HG03439 (cell line): Measurements from ENCODE around the gene ZNF500.
A peak's percentile ranks its signal among the peaks of the same experiment; 100 is the strongest.
"Not testable (repeated sequence)": the region's sequence is repeated elsewhere in the genome, so short reads cannot be mapped to it uniquely, and the experiment has no call there.

ENCODE experiments used
- ATAC-seq: cut with Tn5 transposase; IDR thresholded peaks from one replicate; pipeline ENCODE4 v1.9.1; 2021; ENCODE audit warnings: mild to moderate bottlenecking, moderate library complexity; ENCODE audit not compliant: unreplicated experiment

The ZNF500 gene

DNA sequence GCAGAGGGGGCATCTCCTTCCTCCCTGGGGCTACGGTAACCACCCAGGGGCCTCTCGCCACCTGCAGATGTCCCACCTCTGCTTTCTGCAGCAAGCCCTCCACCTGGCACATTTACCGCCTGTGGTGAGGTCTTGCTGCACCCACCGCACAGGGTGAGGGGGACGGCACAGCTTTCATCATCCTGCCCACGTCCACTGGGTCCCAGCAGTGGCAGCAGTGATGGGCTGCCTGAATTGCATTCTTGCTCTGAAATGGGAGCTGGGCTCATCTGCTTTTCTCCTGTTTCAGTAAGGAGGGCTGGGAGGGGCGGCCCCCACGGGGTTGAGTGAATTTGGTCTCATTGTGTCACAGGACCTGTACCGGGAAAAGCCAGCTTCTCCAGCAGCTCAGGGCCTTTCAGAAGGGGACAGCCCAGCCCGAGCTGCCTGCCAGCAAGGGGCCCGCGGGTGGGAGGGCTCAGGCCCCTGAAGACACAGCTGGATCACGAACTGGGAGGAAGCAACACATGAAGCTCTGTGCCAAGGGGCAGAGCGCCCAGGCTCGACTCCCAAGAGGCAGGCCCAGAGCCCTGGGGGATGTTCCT, 19.9 kb downstream of the ZNF500 start:
- no peak for ATAC-seq

DNA sequence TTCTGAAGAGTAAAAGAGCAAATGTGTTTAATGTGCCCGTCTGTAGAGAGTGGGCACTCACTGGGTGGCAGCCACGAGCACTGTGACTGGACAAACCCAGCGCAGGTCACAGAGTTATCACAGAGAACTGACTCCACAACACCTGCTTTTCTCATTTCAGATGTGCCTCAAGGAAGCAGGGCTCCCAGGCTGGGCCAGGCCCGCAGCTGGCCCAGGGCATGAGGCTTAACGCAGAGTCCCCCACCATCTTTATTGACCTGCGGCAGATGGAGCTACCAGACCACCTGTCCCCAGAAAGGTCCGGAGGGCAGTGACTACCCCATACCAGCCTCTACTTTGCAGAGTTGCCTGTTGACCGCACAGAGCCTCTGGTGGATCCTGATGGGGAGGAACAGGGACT, 20.7 kb downstream of the ZNF500 start:
- ATAC-seq, result no peak

DNA sequence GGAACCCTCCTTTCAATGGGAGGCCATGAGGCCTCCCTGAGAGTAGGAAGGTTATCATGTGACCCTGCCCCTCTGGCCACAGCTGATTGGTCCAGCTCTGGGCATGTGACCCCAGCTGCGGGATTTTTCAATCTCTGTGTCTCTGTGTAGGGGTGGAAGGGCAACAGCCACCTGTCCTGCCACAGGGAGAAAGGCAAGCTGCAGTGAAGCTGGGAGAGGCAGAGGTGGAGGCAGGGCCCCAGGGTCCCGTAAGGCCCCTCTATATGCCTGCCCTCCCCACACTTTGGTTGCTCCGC, 21.7 kb downstream of the ZNF500 start:
- ATAC-seq, result no peak

DNA sequence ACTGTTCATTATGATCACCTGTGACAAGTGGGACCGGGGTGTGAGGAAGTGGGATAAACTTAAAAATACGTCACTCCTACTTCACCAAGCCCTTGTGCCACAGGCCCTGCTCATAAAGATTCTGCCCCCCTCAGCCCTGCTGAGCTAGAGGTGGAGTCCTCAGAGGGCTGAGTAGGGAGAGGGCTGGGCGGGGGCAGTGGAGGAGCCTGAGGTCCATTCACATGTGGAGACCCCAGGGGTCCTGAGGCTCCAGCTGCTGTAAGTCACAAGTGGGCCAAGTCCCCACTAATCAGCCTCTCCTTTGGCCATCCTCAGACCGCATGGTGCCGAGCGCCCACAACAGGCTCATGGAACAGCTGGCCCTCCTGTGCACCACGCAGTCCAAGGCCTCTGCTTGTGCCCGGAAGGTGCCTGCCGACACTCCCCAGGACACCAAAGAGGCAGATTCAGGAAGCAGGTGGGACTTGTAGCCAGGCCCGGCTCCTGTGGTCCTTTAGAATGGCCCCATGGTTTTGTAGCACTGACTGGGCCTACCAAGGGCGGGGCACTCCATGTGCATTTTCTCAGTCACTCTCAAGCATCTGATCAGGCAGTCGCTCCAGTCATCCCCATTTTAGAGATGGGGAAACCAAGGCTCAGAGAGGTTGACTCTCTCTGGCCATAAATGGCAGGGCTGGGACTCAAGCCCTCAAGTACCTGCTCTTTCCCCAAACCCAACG, 22.2 kb downstream of the ZNF500 start:
- no peak for ATAC-seq

DNA sequence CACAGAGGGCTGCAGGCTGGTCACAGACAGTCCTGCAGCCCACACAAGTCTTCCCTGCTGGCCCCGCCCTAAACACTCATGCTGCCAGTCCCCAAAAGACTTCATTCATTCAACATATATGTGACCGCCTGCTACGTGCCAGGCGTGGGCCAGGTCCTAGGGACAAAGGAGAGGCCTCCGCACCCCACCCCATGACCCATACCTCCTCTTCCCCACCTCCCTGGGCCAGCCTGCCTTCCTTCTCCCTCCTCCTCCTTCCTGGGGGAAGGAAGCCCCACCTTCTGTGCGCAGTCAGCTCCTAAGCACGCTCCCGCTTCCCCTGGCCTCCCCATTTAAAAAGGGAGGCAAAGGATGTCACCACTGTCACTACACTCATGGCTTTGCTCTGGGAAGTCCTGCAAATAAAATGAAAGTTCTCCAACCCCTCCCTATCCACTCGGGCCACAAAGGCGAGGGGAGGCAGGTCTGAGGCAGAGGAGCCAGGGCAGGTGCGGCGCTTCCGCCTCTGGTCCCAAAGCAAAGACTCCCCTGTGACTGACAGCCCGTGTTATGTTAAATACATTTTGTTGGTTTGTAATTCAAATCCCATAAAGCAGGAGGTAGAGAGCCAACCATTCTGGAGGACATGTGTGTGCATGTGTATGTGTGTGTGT, 23.6 kb downstream of the ZNF500 start:
- ATAC-seq, result no peak

DNA sequence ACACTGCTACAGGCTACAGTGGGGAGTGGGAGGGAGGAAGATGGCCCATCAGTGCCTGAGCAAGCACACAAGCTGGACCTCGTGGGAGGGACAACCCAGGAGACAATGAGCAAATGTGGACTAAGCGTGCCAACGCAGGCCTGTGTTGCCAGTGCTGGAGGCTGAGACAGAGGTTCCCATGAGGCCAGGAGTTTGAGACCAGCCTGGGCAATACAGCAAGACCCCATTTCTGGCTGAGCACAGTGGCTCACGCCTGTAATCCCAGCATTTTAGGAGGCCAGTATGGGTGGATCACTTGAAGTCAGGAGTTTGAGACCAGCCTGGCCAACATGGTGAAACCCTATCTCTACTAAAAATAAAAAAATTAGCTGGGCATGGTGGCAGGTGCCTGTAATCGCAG, 28.6 kb downstream of the ZNF500 start:
- not testable (repeated sequence) for ATAC-seq

DNA sequence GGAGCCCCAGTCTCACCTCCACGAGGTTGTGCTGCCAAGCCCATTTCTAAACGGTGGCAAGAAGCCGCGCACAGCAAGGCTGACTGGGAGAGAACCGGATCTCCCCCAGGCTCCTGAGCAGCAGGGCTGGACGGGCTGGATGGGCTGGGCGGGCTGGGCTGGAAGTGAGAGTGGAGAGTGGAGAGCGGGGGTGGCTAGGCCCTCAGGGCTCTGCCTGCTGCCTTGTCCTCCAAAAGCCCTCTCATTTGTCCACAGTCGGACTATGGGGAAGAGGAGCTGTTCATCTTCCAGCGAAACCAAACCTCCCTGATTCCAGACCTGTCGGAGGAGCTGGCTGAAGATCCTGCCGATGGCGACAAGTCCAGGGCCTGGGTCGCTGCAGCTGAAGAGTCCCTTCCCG, 29.4 kb downstream of the ZNF500 start:
- ATAC-seq, result no peak

DNA sequence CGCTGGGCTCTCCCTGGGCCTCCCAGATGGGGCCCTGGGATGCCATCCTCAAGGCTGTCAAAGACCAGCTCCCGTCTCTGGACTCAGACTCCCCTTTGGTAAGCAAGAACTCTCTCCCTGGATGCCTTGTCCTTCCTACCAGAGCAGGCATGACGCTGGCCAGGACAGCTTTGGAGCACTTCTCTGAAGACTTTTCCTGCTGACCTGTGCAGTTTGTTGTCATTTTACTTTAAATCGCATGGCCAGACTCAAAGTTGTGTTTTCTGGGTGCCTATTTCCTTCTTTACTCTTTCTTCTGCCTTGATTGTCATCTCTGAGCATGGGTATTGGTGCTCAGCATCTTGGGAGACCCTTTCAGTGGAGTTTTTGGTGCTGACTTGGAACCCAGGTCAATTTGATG, 30.4 kb downstream of the ZNF500 start:
- ATAC-seq, result no peak

DNA sequence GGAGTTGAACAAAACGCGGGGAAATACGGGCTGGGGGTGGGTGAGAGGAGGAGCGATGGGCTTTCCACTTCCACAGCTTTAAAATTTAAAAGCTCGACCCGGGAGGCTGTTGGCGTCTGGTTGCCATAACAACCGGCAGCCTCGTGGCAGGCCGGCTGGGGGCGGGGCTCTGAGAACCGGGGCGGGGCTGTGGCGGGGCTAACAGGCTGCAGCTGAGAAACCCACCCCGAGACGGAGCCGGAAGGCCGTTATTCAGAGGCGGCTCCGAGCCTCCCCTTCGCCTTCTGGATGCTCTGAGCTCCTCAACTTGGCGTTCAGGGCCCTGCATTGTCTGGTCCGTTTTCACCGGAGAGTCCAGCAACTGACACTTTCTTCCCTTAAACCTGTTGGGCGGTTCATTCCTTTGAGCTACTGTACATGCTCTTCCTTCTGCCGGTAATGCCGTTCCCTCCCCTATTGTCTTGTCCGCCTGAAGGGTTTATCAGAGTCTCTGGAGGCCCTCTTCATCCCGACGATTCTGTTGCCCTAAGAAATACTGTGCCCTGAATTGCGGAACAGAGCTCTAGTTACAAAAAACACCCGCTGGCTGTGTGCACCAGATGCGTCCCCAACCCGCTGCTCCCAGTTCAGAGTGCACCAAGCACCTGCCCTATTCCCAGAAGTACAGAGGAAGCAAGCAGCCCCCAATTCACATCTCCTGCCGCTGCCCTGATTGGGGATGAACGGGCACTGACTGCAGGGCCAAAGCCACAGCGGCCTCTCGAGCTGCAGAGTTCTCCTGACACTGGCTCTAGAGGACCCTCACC, 32.0 kb downstream of the ZNF500 start:
- ATAC-seq, result peak; percentile 53

DNA sequence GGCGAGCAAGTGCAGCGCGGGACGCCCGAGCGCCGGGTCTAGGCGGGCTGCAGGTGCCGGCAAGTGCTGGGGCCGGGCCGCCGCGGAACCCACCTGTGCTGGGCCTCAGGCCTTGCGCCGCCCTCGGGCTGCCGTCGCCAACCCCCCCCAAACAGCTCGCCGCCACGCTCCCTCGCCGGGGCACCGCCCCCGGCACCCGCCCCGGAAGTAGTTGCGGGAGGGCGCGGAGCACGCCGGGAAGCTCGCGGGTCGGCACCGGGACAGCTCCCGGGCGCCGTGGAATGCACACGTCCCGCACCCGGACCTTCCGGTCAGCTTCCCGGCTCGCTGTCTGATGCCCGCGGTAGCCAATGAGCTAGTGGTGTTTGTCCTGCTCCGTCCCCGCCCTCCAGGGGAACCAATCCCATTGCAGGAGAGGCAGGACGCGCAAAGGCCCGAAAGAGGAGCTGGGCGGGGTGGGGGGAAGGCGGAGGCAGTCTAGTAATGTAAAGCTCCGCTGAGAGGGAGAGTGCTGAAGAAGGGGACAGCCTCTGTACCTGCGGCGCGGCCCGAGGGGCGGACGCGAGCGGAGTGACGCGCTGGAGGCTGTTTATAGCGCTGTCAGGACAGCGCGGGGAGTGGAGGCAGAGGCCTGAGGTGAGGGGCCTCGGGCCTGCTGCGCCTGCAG, 32.8 kb downstream of the ZNF500 start, which contains the start of the genes ANKS3 and DNAAF8:
Gene ANKS3, minus strand, starts transcription at position 209 of the 667 bp plus-strand sequence. CDS start 4,122 bp downstream, outside the sequence.
Gene DNAAF8, plus strand, starts transcription at position 475 of the 667 bp plus-strand sequence. CDS start 1,978 bp downstream, outside the sequence.
- peak; percentile 81 for ATAC-seq

DNA sequence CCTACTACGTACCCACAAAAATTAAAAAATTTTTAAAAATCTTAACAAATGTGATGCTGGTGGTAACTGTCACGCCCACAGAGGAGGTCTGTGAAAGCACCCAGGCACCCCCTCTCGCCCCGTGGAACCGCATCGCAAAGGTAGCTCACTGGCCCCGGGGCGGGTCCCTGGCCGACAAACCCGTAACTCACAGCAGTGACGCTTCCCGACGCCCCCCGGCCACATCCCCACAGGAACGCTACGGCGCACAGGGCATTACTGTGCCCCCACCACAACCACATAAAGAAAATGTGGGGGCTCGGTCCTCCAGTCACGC, 33.3 kb downstream of the ZNF500 start:
- peak; percentile 18 for ATAC-seq

DNA sequence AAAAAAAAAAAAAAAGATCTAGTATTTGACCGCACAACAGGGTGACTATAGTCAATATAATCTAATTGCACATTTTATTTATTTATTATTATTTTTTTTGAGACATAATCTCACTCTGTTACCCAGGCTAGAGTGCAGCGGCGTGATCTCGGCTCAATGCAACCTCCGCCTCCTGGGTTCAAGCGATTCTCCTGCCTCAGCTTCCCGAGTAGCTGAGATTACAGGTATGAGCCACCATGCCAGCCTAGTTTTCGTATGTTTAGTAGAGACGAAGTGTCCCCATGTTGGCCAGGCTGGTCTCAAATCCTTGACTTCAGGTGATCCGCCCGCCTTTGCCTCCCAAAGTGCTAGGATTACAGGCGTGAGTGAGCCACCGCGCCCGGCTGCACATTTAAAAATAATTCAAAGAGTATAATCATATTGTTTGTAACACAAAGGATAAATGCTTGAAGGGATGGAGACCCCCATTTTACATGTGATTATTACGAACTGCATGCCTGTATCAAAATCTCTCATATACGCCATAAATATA, 33.7 kb downstream of the ZNF500 start:
- ATAC-seq, result no peak

DNA sequence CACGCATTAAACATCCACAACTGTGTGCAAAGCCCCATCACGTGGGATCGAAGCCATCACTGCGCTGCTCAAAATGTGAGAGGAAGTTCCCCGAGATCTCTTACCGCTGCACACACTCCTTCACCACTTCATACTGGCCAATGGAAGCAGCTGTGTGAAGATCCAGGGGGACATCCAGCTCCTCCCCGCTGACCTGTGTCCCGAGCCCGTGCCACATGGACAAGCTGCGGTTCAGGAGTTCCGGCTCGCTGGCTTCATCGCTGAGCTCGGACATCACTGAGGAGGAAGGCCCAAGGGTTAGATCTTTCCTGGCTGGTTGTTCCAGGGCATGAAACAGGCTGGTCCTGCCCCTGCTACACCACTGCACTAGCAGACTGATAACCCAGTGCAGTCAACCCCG, 37.1 kb downstream of the ZNF500 start:
- no peak for ATAC-seq

DNA sequence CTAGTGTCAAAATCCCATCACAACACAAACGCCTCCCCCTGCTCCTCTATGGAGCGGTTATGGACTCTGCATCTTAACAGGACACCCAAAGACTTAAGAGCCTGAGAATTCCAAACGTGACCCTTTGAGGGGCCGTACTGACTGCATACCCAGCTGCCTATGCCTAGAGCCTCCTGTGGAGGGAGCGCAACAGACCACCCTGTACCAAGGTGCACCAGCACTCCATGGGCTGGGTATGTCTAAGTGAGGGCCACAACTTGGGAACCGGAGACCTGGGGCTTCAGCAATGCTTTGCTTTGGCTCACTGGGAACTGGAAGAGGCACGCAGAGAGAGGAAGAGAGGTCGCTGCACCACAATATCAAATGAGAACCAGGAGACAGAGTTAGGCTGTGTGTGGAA, 38.3 kb downstream of the ZNF500 start:
- ATAC-seq, result no peak

DNA sequence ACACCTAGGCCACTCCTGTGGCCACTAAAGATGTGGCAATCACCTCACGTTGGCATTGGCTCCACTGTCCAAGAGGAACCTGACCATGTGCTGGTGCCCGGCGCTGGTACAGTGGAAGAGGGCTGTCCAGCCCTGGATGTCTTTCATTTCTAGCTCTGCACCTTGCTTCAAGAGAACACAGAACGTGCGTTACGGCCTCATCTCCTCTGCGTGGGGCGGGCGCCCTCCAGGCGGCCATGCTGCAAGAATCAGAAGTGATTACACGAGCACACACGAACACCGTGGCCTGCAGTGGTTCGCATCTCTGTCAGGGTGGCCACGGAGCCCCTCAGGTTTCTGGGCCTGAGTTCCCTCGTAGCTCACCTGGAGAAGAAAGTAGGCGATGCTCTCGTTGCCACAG, 40.3 kb downstream of the ZNF500 start:
- no peak for ATAC-seq

DNA sequence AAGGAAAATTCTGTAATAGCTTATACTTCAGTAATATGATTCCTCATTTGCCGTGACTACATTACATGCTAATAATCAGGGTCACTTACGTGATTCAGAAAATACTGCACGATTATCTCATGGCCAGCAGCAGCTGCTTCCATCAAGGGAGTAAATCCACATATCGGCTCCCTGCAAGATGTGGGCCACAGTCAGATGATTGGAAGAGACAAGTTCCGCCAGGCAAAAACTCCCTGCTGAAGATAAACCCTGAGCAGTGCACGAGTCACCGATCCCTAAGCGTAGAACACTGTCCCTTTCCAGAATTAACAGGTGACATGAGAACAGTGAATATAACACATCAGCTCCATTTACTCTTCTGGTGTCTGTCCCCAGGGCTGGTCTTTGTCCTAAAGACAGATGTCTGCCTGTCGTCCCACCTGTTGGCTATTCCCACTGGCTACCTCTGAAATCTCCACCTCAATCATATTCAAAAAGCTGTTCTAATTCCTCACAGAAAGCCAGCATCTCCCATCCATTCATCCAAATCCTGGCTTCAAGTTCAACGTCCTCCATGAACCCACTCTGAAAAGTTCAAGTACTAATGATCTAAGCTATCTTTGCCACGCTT, 42.2 kb downstream of the ZNF500 start:
- ATAC-seq, result no peak

DNA sequence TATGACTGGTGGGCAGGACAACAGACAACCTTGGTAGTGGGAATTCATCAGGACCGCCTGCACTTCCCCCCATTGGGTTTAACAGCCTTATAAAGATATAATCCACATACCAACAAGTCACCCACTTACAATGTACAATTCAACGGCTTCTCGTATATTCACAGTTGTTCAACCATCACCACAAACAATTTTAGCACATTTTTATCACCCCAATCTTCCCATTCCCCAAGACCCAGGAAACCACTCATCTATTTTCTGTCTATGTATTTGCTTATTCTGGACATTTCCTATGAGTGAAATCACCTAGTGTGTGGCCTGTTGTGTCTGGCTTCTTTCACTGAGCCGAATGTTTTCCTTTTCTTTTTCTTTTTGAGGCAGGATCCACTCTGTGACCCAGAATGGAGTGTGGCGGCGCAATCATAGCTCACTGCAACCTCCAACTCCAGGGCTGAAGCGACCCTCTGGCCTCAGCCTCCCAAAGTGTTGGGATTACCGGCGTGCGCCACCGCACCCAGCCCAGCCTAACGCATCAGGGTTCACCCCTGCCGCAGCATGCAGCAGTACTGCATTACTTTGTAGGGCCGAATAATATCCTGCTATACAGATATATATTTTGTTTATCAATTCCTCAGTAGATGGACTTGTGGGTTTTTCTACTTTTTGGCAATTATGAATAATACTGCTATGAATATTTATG, 43.7 kb downstream of the ZNF500 start:
- ATAC-seq, result no peak

DNA sequence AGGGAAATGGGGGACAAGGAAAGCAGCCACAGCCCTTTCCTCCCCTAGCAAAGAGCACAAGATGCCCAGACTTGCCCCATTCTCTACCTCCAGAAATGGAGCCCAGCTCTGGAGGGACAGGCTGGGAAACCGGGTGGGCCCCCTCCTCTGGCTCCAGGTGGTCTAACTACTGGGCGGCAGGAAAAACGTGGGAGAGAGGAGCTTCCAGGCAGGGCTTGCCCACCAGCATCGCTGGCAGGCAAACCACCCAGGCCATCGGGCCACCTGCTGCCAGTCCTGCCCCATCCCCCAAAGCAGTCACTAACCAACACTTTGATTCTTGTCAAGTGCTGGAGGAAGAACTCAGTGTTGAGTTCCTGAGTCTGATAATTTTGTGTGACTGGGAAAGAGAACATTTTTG, 48.5 kb downstream of the ZNF500 start:
- no peak for ATAC-seq

DNA sequence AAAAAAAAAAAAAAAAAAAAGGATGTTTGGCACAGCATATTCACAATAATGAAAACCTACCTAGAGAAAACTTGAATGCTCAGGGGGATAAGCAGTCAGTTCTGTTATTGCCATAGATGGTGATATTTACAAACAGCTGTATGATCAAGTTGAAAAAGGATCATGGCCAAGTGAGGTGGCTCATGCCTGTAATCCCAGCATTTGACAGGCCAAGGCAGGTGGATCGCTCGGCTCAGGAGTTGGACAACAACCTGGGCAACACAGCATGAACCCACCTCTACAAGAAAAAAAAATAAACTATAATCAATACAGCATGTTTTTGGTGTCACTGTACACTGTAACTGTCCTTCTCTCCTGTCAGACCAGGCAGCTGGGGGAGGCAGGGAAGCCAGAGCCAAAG, 52.0 kb downstream of the ZNF500 start:
- no peak for ATAC-seq
